DND-41 (cell line): ENCODE measurements around the gene EEF2K.

ENCODE experiments used
- EZH2 ChIP-seq: IDR thresholded peaks from 3 replicates; pipeline ENCODE4 v1.6.1; 2012; ENCODE audit warnings: borderline replicate concordance, low read depth, mild to moderate bottlenecking, moderate library complexity, low read length, inconsistent platforms; ENCODE audit not compliant: severe bottlenecking
- TF ChIP-seq, protein P1 (sequence below): IDR thresholded peaks from 2 replicates; pipeline ENCODE4 v1.5.1; 2012; ENCODE audit warnings: borderline replicate concordance, low read length, moderate library complexity, mild to moderate bottlenecking; ENCODE audit not compliant: poor library complexity, severe bottlenecking; ENCODE audit errors: extremely low read depth

DNA sequence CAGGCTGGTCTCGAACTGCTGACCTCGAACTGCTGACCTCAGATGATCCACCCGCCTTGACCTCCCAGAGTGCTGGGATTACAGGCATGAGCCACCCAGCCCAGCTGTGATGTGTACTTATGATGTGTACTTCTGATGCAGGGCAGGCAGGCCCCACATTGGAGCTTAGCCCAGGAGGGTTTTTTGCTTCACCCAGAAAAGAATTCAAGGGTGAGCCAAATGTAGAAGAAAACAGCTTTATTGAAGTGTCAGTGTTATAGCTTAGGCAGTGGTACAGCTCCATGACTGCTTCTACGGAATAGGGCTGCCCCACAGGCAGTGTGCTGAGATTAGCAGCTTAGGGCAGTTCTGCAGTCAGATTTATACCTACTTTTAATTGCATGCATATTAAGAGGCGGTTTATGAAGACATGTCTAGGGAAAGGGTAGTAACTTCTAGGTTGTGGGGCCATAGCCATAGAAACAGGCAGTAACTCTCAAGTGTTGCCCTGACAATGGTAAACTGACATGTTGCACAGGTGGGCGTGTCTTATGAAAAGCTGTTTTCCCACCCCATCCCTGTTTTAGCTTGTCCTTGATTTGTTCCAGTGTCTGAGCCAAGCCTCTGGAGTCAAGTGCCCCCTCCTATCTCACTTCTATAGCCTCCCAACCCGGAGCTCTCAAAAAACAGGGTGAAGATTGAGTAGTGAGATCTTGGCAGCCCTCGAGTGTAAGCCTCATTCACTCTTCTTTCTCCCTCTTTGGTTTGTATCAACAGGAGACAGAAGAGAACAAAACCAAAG, 67.0 kb downstream of the EEF2K start:
- TF ChIP-seq, protein P1, sequence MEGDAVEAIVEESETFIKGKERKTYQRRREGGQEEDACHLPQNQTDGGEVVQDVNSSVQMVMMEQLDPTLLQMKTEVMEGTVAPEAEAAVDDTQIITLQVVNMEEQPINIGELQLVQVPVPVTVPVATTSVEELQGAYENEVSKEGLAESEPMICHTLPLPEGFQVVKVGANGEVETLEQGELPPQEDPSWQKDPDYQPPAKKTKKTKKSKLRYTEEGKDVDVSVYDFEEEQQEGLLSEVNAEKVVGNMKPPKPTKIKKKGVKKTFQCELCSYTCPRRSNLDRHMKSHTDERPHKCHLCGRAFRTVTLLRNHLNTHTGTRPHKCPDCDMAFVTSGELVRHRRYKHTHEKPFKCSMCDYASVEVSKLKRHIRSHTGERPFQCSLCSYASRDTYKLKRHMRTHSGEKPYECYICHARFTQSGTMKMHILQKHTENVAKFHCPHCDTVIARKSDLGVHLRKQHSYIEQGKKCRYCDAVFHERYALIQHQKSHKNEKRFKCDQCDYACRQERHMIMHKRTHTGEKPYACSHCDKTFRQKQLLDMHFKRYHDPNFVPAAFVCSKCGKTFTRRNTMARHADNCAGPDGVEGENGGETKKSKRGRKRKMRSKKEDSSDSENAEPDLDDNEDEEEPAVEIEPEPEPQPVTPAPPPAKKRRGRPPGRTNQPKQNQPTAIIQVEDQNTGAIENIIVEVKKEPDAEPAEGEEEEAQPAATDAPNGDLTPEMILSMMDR = no peak
- TF ChIP-seq EZH2 = no peak
